GM19043 (cell line): ENCODE measurements around the gene CHST11.
"Not testable (repeated sequence)": the region's sequence is repeated elsewhere in the genome, so short reads cannot be mapped to it uniquely, and the experiment has no call there.

Source experiments
- ATAC-seq: cut with Tn5 transposase; IDR thresholded peaks from one replicate; pipeline ENCODE4 v1.9.1; 2021; ENCODE audit warnings: low read depth; ENCODE audit not compliant: unreplicated experiment

CHST11 gene

GRCh38 chr12:104522985-104523722 is 66.4 kb downstream of the CHST11 start:
- ATAC-seq: no peak

GRCh38 chr12:104524034-104524832 is 67.5 kb downstream of the CHST11 start:
- ATAC-seq: no peak

GRCh38 chr12:104526320-104526719 is 69.6 kb downstream of the CHST11 start:
- no peak for ATAC-seq

GRCh38 chr12:104526751-104527150 is 70.0 kb downstream of the CHST11 start:
- ATAC-seq: no peak

- not testable (repeated sequence) for ATAC-seq
These were observed 70.9 kb downstream of the CHST11 start for GRCh38 chr12:104527653-104528052.

GRCh38 chr12:104529130-104529874 is 72.6 kb downstream of the CHST11 start:
- ATAC-seq: no peak

GRCh38 chr12:104532636-104533035 is 75.9 kb downstream of the CHST11 start:
- ATAC-seq: no peak

- no peak for ATAC-seq
These were observed 76.4 kb downstream of the CHST11 start for GRCh38 chr12:104533134-104533533.

GRCh38 chr12:104534162-104534856 is 77.6 kb downstream of the CHST11 start:
- no peak for ATAC-seq

GRCh38 chr12:104534857-104535248 is 78.1 kb downstream of the CHST11 start:
- ATAC-seq: no peak

- no peak for ATAC-seq
These were observed 78.6 kb downstream of the CHST11 start for GRCh38 chr12:104535369-104535768.

- no peak for ATAC-seq
These were observed 80.1 kb downstream of the CHST11 start for GRCh38 chr12:104536841-104537240.

GRCh38 chr12:104538056-104538455 is 81.3 kb downstream of the CHST11 start:
- ATAC-seq: no peak

- no peak for ATAC-seq
These were observed 82.2 kb downstream of the CHST11 start for GRCh38 chr12:104538891-104539462.

GRCh38 chr12:104544836-104545235 is 88.1 kb downstream of the CHST11 start:
- no peak for ATAC-seq

GRCh38 chr12:104546575-104546974 is 89.8 kb downstream of the CHST11 start:
- ATAC-seq: no peak

GRCh38 chr12:104547235-104547634 is 90.5 kb downstream of the CHST11 start:
- ATAC-seq: no peak

- no peak for ATAC-seq
These were observed 93.2 kb downstream of the CHST11 start for GRCh38 chr12:104549815-104550480.

GRCh38 chr12:104551313-104551931 is 94.7 kb downstream of the CHST11 start:
- ATAC-seq: no peak
